OCI-LY1 (cell line): ENCODE data around the gene ZNHIT2.

Experiments used
- H2AFZ ChIP-seq: fragments of 200-600 bp; sonication (generic), shearing (Covaris generic); 2 replicates; pipeline ENCODE4 v1.6.0; 2014; ENCODE audit warnings: antibody characterized with exemption, mild to moderate bottlenecking, low read length
- H3F3A ChIP-seq: fragments of 200-600 bp; sonication (generic), shearing (Covaris generic); 2 replicates; pipeline ENCODE4 v1.6.0; 2014; ENCODE audit warnings: mild to moderate bottlenecking, antibody characterized with exemption, low read length, moderate library complexity; ENCODE audit not compliant: insufficient read depth
- H3K27ac ChIP-seq: fragments of 200-600 bp; sonication (generic); 2 replicates; pipeline ENCODE4 v1.5.1; 2014; ENCODE audit warnings: low read length, mixed run types, mild to moderate bottlenecking, low read depth; ENCODE audit not compliant: poor library complexity, severe bottlenecking
- H3K27me3 ChIP-seq: fragments of 200-600 bp; sonication (generic); 2 replicates; pipeline ENCODE4 v1.6.0; 2014; ENCODE audit warnings: antibody characterized with exemption, mild to moderate bottlenecking, low read length, moderate library complexity; ENCODE audit not compliant: insufficient read depth
- H3K36me3 ChIP-seq: fragments of 200-600 bp; sonication (generic); 2 replicates; pipeline ENCODE4 v1.6.1; 2014; ENCODE audit warnings: mild to moderate bottlenecking, antibody characterized with exemption, low read length, moderate library complexity, mixed read lengths; ENCODE audit not compliant: insufficient read depth
- H3K4me1 ChIP-seq: fragments of 200-600 bp; sonication (generic); 2 replicates; pipeline ENCODE4 v1.5.1; 2014; ENCODE audit warnings: mild to moderate bottlenecking, low read length, moderate library complexity; ENCODE audit not compliant: insufficient read depth, severe bottlenecking
- H3K4me2 ChIP-seq: fragments of 200-600 bp; sonication (generic), shearing (Covaris generic); 2 replicates; pipeline ENCODE4 v1.6.1; 2014; ENCODE audit warnings: low read length
- H3K4me3 ChIP-seq: fragments of 200-600 bp; sonication (generic); 2 replicates; pipeline ENCODE4 v1.5.1; 2014; ENCODE audit warnings: low read length, low read depth, mild to moderate bottlenecking, mixed read lengths; ENCODE audit not compliant: poor library complexity, severe bottlenecking
- H3K79me2 ChIP-seq: fragments of 200-600 bp; shearing (Covaris generic); 2 replicates; pipeline ENCODE4 v1.6.1; 2016; ENCODE audit warnings: mixed run types, low read length, mixed read lengths; ENCODE audit not compliant: insufficient read depth
- H3K9ac ChIP-seq: fragments of 200-600 bp; sonication (generic), shearing (Covaris generic); 2 replicates; pipeline ENCODE4 v1.6.1; 2014; ENCODE audit warnings: mild to moderate bottlenecking, low read length, mixed read lengths
- H3K9me2 ChIP-seq: fragments of 200-600 bp; sonication (generic), shearing (Covaris generic); 2 replicates; pipeline ENCODE4 v1.6.1; 2014; ENCODE audit warnings: low read depth, mild to moderate bottlenecking, low read length, mixed read lengths
- H3K9me3 ChIP-seq: fragments of 200-600 bp; shearing (Covaris generic); 2 replicates; pipeline ENCODE4 v1.6.1; 2014; ENCODE audit warnings: low read length, mixed read lengths
- H4K20me1 ChIP-seq: fragments of 200-600 bp; sonication (generic), shearing (Covaris generic); 2 replicates; pipeline ENCODE4 v1.6.0; 2016; ENCODE audit warnings: mild to moderate bottlenecking, low read length; ENCODE audit not compliant: insufficient read depth
- CTCF ChIP-seq: fragments of 200-600 bp; sonication (generic), shearing (Covaris generic); IDR thresholded peaks from 2 replicates; pipeline ENCODE4 v1.5.1; 2017; ENCODE audit warnings: mild to moderate bottlenecking, antibody characterized with exemption, low read length, moderate library complexity, mixed read lengths
- EZH2 ChIP-seq: fragments of 200-600 bp; sonication (generic), shearing (Covaris generic); IDR thresholded peaks from 2 replicates; pipeline ENCODE4 v1.8.0; 2017; ENCODE audit warnings: borderline replicate concordance, mixed run types, mild to moderate bottlenecking, antibody characterized with exemption, low read length, moderate library complexity, mixed read lengths

The ZNHIT2 gene

GRCh38 chr11:65134240-65134951, 16.9 kb upstream of the ZNHIT2 start, which contains the start of gene SYVN1:
Gene SYVN1, minus strand, starts transcription at chr11:65134519. Its CDS starts 918 bp downstream, at chr11:65133601.
- peaks cover 43% of the 10 kb centered on the region for H3K36me3 ChIP-seq
- H3K4me2 ChIP-seq = peak within 1 kb of the TSS; percentile 93
- H3K9me3 ChIP-seq = no peaks in the 10 kb centered on the region
- TF ChIP-seq EZH2 (no peak), CTCF (no peak)
- H2AFZ ChIP-seq = no peak within 1 kb of the TSS
- H4K20me1 ChIP-seq = no peaks in the 10 kb centered on the region
- no peaks in the 10 kb centered on the region for H3K9me2 ChIP-seq
- peak within 1 kb of the TSS; percentile 99 for H3K27ac ChIP-seq
- no peaks in the 10 kb centered on the region for H3K27me3 ChIP-seq
- peaks cover 8% of the 10 kb centered on the region; the same call in 1 of the 2 replicates for H3K79me2 ChIP-seq
- H3K4me3 ChIP-seq = peak within 1 kb of the TSS; percentile 95
- H3F3A ChIP-seq = 0 out of 2 replicates have a peak, but pooled peaks cover under 1% of the 10 kb centered on the region
- H3K4me1 ChIP-seq = peaks cover 47% of the 10 kb centered on the region
- H3K9ac ChIP-seq = peak within 1 kb of the TSS; percentile 93

GRCh38 chr11:65133724-65134123, 16.2 kb upstream of the ZNHIT2 start:
- Histone ChIP-seq H3K4me3 (peak overlapping the region; percentile 95), H3K4me1 (peaks cover 50% of the 10 kb centered on the region), H2AFZ (no peak overlapping the region), H3K9ac (peak overlapping the region; percentile 93), H3K9me3 (no peaks in the 10 kb centered on the region), H3F3A (0 out of 2 replicates have a peak, but pooled peaks cover 7% of the 10 kb centered on the region), H3K27me3 (no peaks in the 10 kb centered on the region), H3K79me2 (peaks cover 8% of the 10 kb centered on the region; the same call in 1 of the 2 replicates), H3K9me2 (no peaks in the 10 kb centered on the region), H3K36me3 (peaks cover 50% of the 10 kb centered on the region), H4K20me1 (no peaks in the 10 kb centered on the region), H3K4me2 (peak overlapping the region; percentile 93), H3K27ac (peak overlapping the region; percentile 99)
- no peak for TF ChIP-seq EZH2

GRCh38 chr11:65132988-65133700, 15.6 kb upstream of the ZNHIT2 start:
- Histone ChIP-seq H3K27me3 (no peaks in the 10 kb centered on the region), H3K27ac (peak overlapping the region; percentile 99), H3K36me3 (peaks cover 56% of the 10 kb centered on the region), H3K9me2 (no peaks in the 10 kb centered on the region), H3K4me1 (peaks cover 50% of the 10 kb centered on the region), H3F3A (0 out of 2 replicates have a peak, but pooled peaks cover 7% of the 10 kb centered on the region), H3K4me2 (peak overlapping the region; percentile 93), H3K4me3 (peak overlapping the region; percentile 95), H3K9ac (peak overlapping the region; percentile 93), H4K20me1 (no peaks in the 10 kb centered on the region), H2AFZ (no peak overlapping the region), H3K79me2 (peaks cover 8% of the 10 kb centered on the region; the same call in 1 of the 2 replicates), H3K9me3 (no peaks in the 10 kb centered on the region)
- TF ChIP-seq EZH2 = no peak
- TF ChIP-seq CTCF = no peak
